ENCODE results near the gene POLD2.

GRCh38 chr7:44084701-44085100 lies 38.6 kb downstream of the POLD2 start:
- TF ChIP-seq POLR2A (IDR thresholded peaks at IDR 0.05; ENCODE audit: low read depth, low read length) (no peak), TAF1 (IDR thresholded peaks at IDR 0.05; ENCODE audit: borderline replicate concordance, low read depth, low read length) (no peak)
